ENCODE data around the gene OR2T11.
A peak's percentile ranks its signal among the peaks of the same experiment; 100 is the strongest.

Gene OR2T11

DNA sequence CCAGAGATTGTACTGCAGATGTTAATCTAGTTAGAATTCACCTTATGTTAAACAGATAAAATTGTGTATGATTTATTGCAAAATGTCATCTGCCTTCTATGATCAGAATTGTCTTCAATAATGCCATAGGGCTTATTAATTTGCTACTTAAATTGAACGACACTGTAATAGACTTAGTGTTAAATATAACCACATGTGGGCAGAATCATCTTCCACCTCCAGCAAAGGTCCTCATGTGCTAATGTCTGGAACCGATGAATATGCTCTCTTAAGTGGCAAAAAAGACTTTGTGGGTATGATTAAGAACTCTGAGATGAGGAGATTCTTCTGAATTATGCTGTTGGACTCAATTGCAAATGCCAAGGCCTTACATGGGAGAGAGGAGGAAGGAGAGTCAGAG lies 4.3 kb downstream of the OR2T11 start:
- no peak overlapping the region for H3K27ac Mint-ChIP-seq
- H3K9me3 Mint-ChIP-seq: no peaks in the 10 kb centered on the region
- ATAC-seq (no peak), DNase-seq (no peak)
- no peak overlapping the region for H3K4me3 Mint-ChIP-seq
- H3K27me3 Mint-ChIP-seq: no peaks in the 10 kb centered on the region
- H3K4me1 Mint-ChIP-seq: no peaks in the 10 kb centered on the region

DNA sequence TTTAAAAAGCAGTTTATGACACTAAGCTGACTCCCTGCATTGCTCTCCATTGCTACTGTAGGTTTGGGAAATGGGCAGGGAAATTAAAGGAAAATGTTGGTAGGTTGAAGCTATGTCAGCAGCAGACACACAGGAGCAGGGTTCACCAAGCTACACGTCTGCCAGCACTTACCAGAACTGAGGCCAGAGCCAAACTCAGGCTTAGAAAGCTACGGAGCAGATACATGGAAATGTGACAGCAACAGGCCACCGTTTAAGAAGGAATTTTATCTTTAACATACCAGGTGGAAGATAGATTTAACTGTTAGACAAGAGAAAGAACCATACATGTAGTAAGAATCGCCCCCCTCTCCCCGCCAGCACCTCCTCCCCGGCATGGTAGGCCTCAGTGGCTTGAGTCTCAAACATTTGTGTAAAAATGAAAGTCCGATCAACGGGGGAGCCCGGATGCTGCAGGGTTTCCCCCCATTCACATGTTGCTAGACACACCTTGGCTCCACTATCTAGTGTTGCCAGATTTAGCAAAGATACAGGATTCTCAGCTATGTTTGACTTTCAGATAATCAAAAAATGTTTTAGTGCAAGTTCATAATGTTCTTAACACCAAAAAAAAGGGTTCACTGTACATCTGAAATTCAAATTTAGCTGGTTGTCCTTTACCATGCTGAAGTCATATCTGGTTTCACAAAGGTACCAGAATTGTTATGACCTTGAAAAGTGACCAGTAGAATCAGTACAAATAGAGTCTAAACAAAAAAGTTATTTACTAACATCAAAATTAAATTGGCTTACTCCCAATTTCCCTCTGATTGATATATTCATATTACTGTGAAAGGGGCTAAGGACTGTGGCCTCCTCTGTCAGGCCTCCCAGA lies 6.7 kb downstream of the OR2T11 start:
- no peak for ATAC-seq

DNA sequence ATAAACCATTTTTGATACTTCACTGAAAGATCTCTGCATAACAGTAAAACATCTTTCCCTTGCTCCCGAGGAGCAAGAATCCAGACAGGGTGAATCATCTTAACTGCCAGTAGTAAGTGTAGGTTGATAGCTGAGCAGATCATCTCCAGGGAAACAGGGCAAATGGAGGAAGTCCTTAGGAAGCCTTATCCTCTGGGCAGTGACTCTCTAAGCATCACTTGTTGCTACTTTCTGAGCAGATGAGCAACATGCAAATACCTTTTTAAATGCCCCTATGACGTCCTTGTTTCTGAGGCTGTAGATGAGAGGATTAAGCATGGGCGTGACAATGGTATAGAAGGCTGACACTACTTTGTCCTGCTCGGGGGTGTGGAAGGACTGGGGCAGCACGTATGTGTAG lies 8.9 kb downstream of the OR2T11 start:
- DNase-seq (no peak), ATAC-seq (no peak)
- no peaks in the 10 kb centered on the region for H3K4me1 Mint-ChIP-seq
- H3K27me3 Mint-ChIP-seq: no peaks in the 10 kb centered on the region
- H3K4me3 Mint-ChIP-seq: no peak overlapping the region
- no peak overlapping the region for H3K27ac Mint-ChIP-seq
- H3K9me3 Mint-ChIP-seq: no peaks in the 10 kb centered on the region

More for the DNA sequence above, 6.7 kb downstream of the OR2T11 start:
- Mint-ChIP-seq H3K4me3 (no peak overlapping the region), H3K4me1 (no peaks in the 10 kb centered on the region), H3K9me3 (no peaks in the 10 kb centered on the region), H3K27ac (no peak overlapping the region), H3K27me3 (no peaks in the 10 kb centered on the region)
- DNase-seq: no peak

DNA sequence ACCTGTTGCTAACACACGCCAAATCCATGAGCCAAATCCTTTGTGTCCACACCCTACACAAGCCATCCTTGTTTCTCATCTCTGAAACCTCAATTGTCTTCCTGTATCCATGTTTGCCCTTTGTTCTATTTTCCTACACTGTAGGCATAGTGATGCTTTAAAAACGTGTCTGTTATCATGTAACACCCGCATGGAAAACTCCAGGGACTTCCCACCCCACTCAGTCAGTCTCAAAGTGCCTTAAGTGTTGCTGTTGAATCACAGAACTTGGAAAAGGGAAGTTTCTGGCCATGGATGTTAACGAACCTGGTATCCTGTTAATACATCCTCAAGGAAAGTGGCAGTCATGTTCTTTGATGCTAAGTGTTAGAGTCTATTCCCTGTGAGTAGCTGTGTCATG lies 9.7 kb downstream of the OR2T11 start:
- H3K27me3 Mint-ChIP-seq: no peaks in the 10 kb centered on the region
- no peak for ATAC-seq
- no peaks in the 10 kb centered on the region for H3K9me3 Mint-ChIP-seq
- H3K27ac Mint-ChIP-seq: no peak overlapping the region
- no peaks in the 10 kb centered on the region for H3K4me1 Mint-ChIP-seq
- DNase-seq: no peak
- H3K4me3 Mint-ChIP-seq: no peak overlapping the region

DNA sequence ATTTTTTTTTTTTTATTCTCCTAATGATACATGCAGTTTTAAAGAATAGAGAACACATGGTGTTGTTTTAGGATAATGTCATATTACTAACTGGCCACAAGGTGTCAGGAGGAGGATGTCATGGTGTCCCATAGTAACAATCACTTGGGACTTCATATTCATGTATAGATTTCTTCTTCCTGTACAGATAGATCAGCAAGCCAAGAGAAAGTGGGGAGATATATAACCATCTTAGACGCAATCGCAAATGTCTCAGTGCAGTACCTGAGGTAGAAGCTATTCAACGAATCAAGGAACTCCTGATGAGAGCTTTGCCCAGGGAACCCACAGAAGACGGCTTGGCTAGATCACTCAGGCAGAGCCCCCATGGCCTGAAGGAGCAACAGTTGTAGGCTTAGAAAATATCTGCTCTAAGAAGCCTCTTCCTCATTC lies 12.3 kb downstream of the OR2T11 start:
- Mint-ChIP-seq H3K27me3 (no peaks in the 10 kb centered on the region), H3K4me1 (peaks cover 4% of the 10 kb centered on the region), H3K4me3 (no peak overlapping the region), H3K9me3 (no peaks in the 10 kb centered on the region), H3K27ac (no peak overlapping the region)
- peak; percentile 80 for ATAC-seq
- no peak for DNase-seq

DNA sequence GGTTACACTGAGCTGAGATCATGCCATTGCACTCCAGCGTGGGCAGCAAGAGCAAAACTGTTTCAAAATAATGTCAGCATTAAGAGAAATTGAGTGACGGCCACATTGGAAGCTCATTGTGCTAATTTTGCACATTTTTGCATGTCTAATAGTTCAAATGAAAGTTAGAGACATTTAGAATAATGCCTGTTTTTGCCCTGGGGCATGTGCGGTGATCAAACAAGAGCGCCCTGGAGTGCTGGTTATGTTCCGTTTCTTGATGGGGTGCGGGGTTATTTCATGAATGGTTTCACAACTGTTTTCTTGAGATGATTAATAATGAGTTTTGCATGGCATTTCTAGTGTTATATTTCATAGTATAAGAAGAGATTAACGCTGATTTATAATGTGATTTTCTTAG lies 13.1 kb downstream of the OR2T11 start:
- Mint-ChIP-seq H3K4me3 (no peak overlapping the region), H3K9me3 (no peaks in the 10 kb centered on the region), H3K4me1 (peaks cover 4% of the 10 kb centered on the region), H3K27ac (no peak overlapping the region), H3K27me3 (no peaks in the 10 kb centered on the region)
- DNase-seq: no peak
- ATAC-seq: no peak

DNA sequence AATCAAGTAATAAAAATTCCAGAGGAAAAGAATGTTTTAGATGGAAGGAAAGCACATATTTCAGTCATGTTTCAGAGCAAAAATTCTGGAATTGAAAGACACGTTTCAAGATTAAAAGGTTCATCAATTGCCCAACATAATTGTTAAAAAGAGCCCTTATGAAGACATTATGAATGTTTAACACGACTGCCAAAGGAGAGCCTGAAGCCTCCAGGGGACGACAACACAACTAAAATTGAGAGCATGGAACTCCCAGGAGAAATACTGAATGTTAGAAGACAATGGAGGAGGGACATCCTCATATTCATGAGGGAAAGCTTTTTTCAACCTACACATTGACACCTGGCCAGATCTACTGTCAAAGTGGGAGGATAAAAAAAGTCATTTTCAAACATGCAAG lies 16.0 kb downstream of the OR2T11 start:
- peak in 1 of 2 donors; percentile 42 for DNase-seq
- peaks cover 15% of the 10 kb centered on the region for H3K4me1 Mint-ChIP-seq
- H3K27ac Mint-ChIP-seq: no peak overlapping the region
- H3K27me3 Mint-ChIP-seq: no peaks in the 10 kb centered on the region
- no peaks in the 10 kb centered on the region for H3K9me3 Mint-ChIP-seq
- no peak overlapping the region for H3K4me3 Mint-ChIP-seq
- peak; percentile 50 for ATAC-seq

DNA sequence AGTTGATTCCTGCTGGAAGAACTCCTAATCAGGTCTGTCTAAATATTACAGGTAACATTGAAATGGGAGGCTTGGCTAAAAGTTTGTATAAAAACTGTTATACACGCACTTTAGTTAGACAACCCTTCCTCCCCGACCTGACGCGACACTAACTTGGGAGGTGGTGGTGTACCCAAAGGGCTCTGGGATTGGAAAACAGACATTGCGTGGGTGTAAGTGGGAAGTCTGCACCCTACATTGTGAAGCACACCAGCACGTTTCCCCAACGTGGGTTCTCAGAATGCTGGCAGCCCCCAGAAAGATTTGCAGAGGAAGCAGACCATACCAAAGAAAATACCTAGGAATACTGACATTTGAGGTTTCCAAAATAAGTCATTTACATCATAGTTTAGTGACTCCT lies 16.8 kb downstream of the OR2T11 start:
- Mint-ChIP-seq H3K9me3 (no peaks in the 10 kb centered on the region), H3K4me3 (no peak overlapping the region), H3K27ac (no peak overlapping the region), H3K27me3 (no peaks in the 10 kb centered on the region), H3K4me1 (peaks cover 23% of the 10 kb centered on the region)
- ATAC-seq (no peak), DNase-seq (no peak)

DNA sequence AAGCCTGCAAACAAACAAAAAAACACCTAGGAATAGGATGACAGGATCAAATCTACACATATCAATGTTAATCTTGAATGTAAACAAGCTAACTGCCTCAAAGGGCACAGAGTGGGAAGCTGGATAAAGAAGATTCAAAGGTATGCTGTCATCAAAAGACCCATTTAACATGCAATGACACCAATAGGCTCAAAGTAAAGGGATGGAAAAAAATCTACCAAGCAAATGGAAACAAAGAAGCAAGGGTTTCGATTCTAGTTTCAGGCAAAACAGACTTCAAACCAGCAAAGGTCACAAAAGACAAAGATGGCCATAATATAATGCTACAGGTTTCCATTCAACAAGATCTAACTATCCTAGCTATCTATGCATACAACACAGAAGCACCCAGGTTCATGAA lies 21.1 kb downstream of the OR2T11 start:
- DNase-seq (no peak), ATAC-seq (peak; percentile 70)
- Mint-ChIP-seq H3K4me3 (peak overlapping the region in 1 of 2 donors; percentile 26), H3K27me3 (no peaks in the 10 kb centered on the region), H3K27ac (peak overlapping the region in 1 of 2 donors; percentile 76), H3K4me1 (peaks cover 35% of the 10 kb centered on the region), H3K9me3 (no peaks in the 10 kb centered on the region)

DNA sequence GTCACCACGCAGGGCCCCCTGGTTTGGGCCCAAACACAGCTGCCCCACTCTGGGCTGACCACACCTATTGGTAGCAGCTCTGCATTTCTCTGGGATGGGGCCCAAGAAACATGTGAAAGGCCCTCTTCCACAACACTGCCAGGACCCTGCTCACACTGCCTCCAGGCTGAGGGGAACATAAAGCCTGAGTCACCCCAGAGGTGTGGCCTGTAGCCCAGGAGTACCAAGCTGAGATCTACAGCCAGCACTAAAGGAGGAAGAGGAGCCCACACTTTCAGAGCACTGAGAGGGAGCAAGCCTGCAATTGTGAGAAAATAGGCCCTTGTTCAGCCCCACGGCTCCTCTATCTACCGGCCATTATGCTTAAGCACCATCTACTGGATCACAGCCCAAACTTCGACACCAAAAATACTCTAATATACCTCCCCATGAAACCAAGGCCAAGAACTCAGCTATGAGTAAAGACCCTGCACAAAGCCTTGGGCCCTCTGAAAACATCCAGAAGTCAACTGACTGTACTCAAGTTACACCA lies 22.9 kb downstream of the OR2T11 start:
- ATAC-seq: peak; percentile 90
- peak in 1 of 2 donors; percentile 38 for DNase-seq
- Mint-ChIP-seq H3K9me3 (no peaks in the 10 kb centered on the region), H3K4me1 (peaks cover 31% of the 10 kb centered on the region), H3K27me3 (no peaks in the 10 kb centered on the region), H3K27ac (peak overlapping the region in 1 of 2 donors; percentile 38), H3K4me3 (peak overlapping the region; percentile 1 to 7)

DNA sequence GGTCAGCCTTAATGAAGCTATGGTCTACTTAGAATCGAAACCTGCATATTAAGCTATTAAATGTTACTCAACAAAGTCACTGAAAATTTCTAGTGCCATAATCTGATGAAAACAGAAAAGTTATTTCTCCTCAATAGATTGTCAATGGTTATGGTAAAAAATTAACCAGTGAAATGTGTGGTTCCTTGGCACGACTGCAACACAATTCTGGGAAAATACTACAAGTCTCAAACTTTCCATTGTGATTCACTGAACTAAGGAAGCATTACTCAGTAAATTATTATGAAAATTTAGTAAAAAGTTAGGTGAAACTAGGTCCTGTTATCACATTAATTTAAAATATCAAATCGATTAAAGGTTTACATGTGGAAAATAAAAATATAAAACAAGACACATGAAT lies 24.6 kb downstream of the OR2T11 start:
- H3K27me3 Mint-ChIP-seq: no peaks in the 10 kb centered on the region
- ATAC-seq (no peak), DNase-seq (no peak)
- H3K27ac Mint-ChIP-seq: no peak overlapping the region
- no peak overlapping the region for H3K4me3 Mint-ChIP-seq
- H3K9me3 Mint-ChIP-seq: no peaks in the 10 kb centered on the region
- peaks cover 33% of the 10 kb centered on the region for H3K4me1 Mint-ChIP-seq

DNA sequence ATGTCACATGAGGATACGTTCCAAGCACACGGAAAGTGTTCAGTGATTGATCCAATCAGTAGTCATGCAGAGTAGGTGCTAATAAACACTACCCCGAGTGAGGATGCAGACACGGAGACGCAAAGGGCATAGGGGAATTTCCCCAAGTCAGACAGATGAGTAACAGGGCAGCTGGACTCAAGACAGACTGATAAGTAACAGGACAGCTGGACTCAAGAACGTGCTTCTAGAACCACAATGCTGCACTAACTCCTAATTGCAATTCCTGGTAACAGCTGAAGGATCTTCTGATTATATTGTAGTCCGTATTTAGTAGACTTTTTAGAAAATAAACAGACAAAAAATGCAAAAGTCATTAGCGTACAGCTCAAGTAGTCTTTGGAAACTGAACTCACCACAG lies 35.5 kb downstream of the OR2T11 start:
- Mint-ChIP-seq H3K27ac (no peak overlapping the region), H3K4me3 (no peak overlapping the region)

DNA sequence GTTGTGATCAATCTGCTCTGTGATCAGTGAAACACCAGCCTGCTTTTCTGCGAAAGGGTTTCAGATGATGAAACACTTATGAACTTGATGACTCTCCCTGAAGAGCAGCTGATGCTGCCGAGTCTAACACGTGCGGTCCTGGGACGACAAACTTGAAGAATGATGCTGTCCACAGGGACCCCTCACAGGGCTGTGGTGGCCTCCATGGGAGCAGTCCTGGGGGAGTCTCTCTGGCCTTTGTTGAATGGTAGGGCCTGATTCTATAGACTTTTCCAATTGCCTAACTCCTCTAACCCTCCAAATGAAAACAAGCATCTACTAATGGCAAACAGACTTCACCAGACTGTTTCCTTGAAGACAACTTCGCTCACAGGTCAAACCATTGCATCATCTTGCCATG lies 37.3 kb downstream of the OR2T11 start, which contains the start of gene OR2T10:
Gene OR2T10 (minus strand): TSS at position 112 of the 400 bp plus-strand sequence. CDS start 3,932 bp downstream, outside the sequence.
- peaks cover 9% of the 10 kb centered on the region for H3K4me1 Mint-ChIP-seq
- H3K27me3 Mint-ChIP-seq: no peaks in the 10 kb centered on the region
- DNase-seq (no peak), ATAC-seq (no peak)
- H3K9me3 Mint-ChIP-seq: no peaks in the 10 kb centered on the region
- H3K4me3 Mint-ChIP-seq: no peak within 1 kb of the TSS
- H3K27ac Mint-ChIP-seq: no peak within 1 kb of the TSS

More for the DNA sequence above, 35.5 kb downstream of the OR2T11 start:
- Mint-ChIP-seq H3K27me3 (no peaks in the 10 kb centered on the region), H3K4me1 (peaks cover 9% of the 10 kb centered on the region), H3K9me3 (no peaks in the 10 kb centered on the region)
- ATAC-seq: no peak
- no peak for DNase-seq

DNA sequence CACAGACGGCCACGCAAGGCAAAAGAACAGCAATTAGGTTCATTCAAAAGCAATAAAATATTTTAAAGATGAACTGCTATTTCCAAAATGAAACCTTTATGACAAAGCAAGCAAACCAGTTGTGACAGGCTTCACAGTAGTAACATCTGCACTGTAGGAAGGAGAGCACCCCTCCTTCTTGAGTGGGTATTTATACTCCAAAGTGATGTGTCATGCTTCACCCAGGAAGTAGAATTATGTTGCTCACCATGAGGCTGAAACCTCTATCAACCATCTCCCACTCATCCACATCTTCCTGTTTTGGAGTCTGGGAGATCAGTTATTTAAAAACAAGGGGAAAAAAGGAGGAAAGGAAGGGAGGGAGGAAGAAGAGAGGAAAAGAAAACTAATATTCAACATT lies 38.3 kb downstream of the OR2T11 start:
- ATAC-seq (peak; percentile 73), DNase-seq (no peak)
- Mint-ChIP-seq H3K4me1 (peaks cover 9% of the 10 kb centered on the region), H3K27me3 (no peaks in the 10 kb centered on the region), H3K4me3 (no peak overlapping the region), H3K27ac (no peak overlapping the region), H3K9me3 (no peaks in the 10 kb centered on the region)

DNA sequence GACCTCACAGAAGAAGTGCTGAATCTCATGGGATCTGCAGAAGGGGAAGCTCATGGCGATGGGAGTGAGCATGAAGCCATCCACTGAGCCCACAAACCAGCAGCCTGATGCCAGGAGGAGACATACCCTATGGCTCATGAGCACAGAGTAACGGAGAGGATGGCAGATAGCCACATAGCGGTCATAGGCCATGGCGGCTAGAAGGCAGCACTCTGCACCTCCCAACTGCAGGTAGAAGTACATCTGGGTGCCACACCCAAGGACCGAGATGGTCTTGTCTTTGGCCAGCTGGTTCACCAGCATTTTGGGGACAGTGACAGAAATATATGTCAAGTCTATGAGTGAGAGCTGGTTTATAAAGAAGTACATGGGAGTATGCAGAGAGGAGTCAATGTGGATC lies 41.7 kb downstream of the OR2T11 start:
- Mint-ChIP-seq H3K27me3 (no peaks in the 10 kb centered on the region), H3K27ac (no peak overlapping the region), H3K4me1 (peaks cover 9% of the 10 kb centered on the region), H3K9me3 (peaks cover 0 to 4% of the 10 kb centered on the region in 2 donors), H3K4me3 (no peak overlapping the region)
- no peak for DNase-seq
- ATAC-seq: no peak

DNA sequence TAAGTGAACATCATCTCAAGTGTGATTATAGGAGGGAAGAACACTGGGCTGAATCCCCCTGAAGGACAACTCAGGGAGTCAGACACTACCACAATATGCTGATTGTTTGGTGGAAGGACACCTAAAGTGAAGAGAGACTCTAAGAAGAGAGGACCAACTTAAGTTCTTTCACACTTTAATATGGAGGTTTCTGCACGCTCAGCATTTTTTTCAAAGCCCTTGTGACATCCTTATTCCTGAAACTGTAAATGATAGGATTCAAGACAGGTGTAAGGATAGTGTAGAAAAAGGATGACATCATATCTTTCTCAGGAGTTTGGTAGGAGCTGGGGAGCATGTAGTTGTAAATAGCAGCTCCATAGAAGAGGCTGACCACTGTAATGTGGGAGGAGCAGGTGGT lies 42.2 kb downstream of the OR2T11 start:
- Mint-ChIP-seq H3K4me1 (peaks cover 9% of the 10 kb centered on the region), H3K9me3 (peaks cover 0 to 4% of the 10 kb centered on the region in 2 donors), H3K4me3 (no peak overlapping the region), H3K27ac (no peak overlapping the region), H3K27me3 (no peaks in the 10 kb centered on the region)
- ATAC-seq (no peak), DNase-seq (no peak)
